GM23248 (cell line): Measurements from ENCODE around the gene TEN1.

Experiments used
- EZH2 ChIP-seq: fragments of 200-600 bp; sonication (generic); IDR thresholded peaks from 2 replicates; pipeline ENCODE4 v1.6.1; 2018; ENCODE audit warnings: antibody characterized with exemption, mild to moderate bottlenecking; ENCODE audit not compliant: insufficient read depth, poor library complexity, severe bottlenecking
- EZH2phosphoT487 ChIP-seq: fragments of 200-600 bp; sonication (generic); IDR thresholded peaks from 2 replicates; pipeline ENCODE4 v1.6.1; 2018; ENCODE audit warnings: antibody characterized with exemption, moderate library complexity, mild to moderate bottlenecking, low read depth; ENCODE audit not compliant: insufficient read depth

GRCh38 chr17:75995385-75995925 is 16.4 kb downstream of the TEN1 start:
- no peak for TF ChIP-seq EZH2phosphoT487
- TF ChIP-seq EZH2: no peak
